A673 (cell line): Measurements from ENCODE around the gene LRRC23.

ENCODE experiments used
- CTCF ChIP-seq: fragments of 300-800, 200-600 bp; sonication (generic); conservative IDR thresholded peaks from 2 replicates; pipeline ENCODE4 v1.5.1; 2017; ENCODE audit warnings: low read depth, mild to moderate bottlenecking, antibody characterized with exemption, low read length, moderate library complexity, mixed read lengths
- EZH2 ChIP-seq: fragments of 200-600 bp; sonication (generic); IDR thresholded peaks from 2 replicates; pipeline ENCODE4 v1.6.1; 2017; ENCODE audit warnings: borderline replicate concordance, low read depth, mild to moderate bottlenecking, mixed read lengths, antibody characterized with exemption, low read length; ENCODE audit not compliant: poor library complexity, severe bottlenecking

- TF ChIP-seq CTCF (no peak), EZH2 (no peak)
Measured at GRCh38 chr12:6928022-6928702, 23.5 kb downstream of the LRRC23 start.
